GM21367 (cell line): ENCODE measurements around the gene MEF2C.
"Not testable (repeated sequence)": the region's sequence is repeated elsewhere in the genome, so short reads cannot be mapped to it uniquely, and the experiment has no call there.

Source experiments
- ATAC-seq: cut with Tn5 transposase; IDR thresholded peaks from one replicate; pipeline ENCODE4 v1.9.1; 2021; ENCODE audit not compliant: unreplicated experiment

Gene MEF2C

GRCh38 chr5:88868468-88869068 is 14.4 kb downstream of the MEF2C start:
- ATAC-seq: no peak

GRCh38 chr5:88867638-88868037 is 15.3 kb downstream of the MEF2C start:
- no peak for ATAC-seq

- no peak for ATAC-seq
Measured at GRCh38 chr5:88863523-88863922, 19.5 kb downstream of the MEF2C start.

- ATAC-seq: no peak
Measured at GRCh38 chr5:88862547-88863175, 20.3 kb downstream of the MEF2C start.

- ATAC-seq: no peak
Measured at GRCh38 chr5:88861231-88861630, 21.8 kb downstream of the MEF2C start.

- no peak for ATAC-seq
Measured at GRCh38 chr5:88860501-88860900, 22.5 kb downstream of the MEF2C start.

- ATAC-seq: no peak
Measured at GRCh38 chr5:88858392-88858791, 24.6 kb downstream of the MEF2C start.

GRCh38 chr5:88856381-88856780 is 26.6 kb downstream of the MEF2C start:
- not testable (repeated sequence) for ATAC-seq

- no peak for ATAC-seq
Measured at GRCh38 chr5:88854769-88855168, 28.2 kb downstream of the MEF2C start.

- no peak for ATAC-seq
Measured at GRCh38 chr5:88847420-88847819, 35.6 kb downstream of the MEF2C start.

- ATAC-seq: no peak
Measured at GRCh38 chr5:88846434-88846833, 36.5 kb downstream of the MEF2C start.

GRCh38 chr5:88845081-88845697 is 37.8 kb downstream of the MEF2C start:
- peak; percentile 65 for ATAC-seq

- ATAC-seq: no peak
Measured at GRCh38 chr5:88842784-88843183, 40.2 kb downstream of the MEF2C start.

- no peak for ATAC-seq
Measured at GRCh38 chr5:88841212-88841611, 41.8 kb downstream of the MEF2C start.

- no peak for ATAC-seq
Measured at GRCh38 chr5:88840495-88840894, 42.5 kb downstream of the MEF2C start.

- ATAC-seq: no peak
Measured at GRCh38 chr5:88839238-88839637, 43.7 kb downstream of the MEF2C start.

GRCh38 chr5:88838500-88838899 is 44.5 kb downstream of the MEF2C start:
- ATAC-seq: no peak

- ATAC-seq: no peak
Measured at GRCh38 chr5:88837817-88838216, 45.2 kb downstream of the MEF2C start.

- ATAC-seq: no peak
Measured at GRCh38 chr5:88837222-88837621, 45.8 kb downstream of the MEF2C start.

- no peak for ATAC-seq
Measured at GRCh38 chr5:88836195-88836838, 46.7 kb downstream of the MEF2C start.

GRCh38 chr5:88834499-88834898 is 48.5 kb downstream of the MEF2C start:
- ATAC-seq: no peak

GRCh38 chr5:88834131-88834462 is 48.9 kb downstream of the MEF2C start:
- ATAC-seq: no peak
